HG03354 (cell line): ENCODE results near the gene LRFN2.

ENCODE experiments used
- ATAC-seq: cut with Tn5 transposase; IDR thresholded peaks from one replicate; pipeline ENCODE4 v1.9.1; 2021; ENCODE audit warnings: mild to moderate bottlenecking; ENCODE audit not compliant: unreplicated experiment, poor library complexity, severe bottlenecking

The LRFN2 gene

DNA sequence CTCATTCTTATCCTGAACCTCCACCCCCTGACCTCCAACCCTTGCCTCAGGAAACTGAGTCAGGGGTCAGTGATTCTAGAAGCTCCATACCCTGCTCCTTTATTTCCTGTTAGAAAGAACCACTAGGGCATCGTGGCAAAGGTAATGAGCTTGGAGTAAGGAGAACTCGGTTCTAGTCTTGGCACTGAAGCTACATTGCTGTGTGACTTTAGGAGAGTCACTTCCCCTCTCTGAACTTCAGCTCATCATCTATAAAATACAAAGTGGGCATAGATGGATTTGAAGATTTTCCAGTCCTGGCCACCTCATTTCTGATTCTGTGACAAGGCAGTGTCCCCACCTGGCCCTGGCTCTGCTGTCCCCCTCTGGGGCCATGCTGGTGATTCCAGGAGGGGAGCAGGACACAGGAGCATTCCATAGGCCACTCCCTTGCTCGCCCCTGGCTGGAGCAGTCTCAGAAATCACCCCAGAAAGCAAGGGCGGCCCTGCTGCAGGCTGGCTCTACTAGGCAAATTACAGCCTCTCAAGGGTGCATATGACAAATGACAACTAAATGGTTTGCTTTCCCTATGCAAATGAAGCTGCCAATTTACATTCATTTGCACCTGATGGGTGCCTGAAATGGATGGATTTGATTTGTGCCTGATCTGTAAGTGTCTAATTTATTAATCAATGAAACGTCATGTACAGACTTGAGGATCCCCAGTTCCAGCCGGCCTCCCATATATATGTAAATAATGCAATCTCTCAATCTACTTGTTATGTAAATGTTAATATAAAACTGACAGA, 62.2 kb downstream of the LRFN2 start:
- no peak for ATAC-seq

DNA sequence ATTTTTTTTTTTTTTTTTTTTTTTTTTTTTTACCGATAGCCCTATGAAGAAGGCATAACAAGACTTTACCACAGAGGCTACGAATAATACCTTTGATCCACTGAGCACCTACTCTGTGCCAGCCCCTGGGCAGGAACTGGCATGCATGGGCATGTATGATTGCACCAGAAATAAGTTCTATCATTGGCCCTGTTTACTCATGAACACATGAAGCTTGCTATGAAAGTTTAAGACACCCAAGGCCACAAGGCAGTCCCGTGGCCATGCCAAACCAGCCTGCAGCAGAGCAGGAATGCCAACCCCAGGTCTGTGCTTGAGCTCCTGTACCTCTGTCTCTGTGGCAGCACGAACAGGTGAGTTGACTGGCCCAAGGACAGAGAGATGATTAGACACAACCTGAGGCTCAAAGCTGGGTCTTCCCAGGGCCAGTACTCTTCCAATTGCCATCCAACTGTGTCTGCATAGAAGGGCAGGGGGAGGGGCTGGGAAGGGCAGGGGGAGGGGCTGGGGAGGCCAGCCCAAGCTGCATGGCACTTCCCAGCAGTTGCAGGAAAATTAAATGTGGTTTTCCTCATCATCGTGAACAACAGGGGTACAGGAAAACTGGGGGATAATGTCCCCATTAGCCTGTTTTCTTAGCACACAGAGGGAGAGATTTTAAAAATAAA, 63.5 kb downstream of the LRFN2 start:
- no peak for ATAC-seq

DNA sequence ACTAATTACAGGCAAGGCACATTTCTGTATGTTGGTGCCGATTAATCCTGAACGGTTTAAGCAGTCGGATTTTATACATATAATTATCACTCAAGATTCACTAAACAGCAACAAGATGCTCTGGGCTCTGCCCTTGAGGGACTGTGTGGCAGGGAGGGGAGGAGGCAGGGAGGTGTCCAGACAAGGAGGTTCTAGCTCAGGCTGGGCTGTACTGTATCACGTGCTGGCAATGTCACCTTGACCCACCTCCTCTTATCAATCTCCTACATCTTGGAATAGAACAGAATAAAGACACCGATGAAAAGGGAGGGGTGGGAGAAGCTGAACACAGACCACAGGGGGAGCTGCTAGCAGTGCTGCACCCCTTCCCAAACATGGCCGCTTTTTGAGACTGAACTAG, 65.7 kb downstream of the LRFN2 start:
- ATAC-seq: no peak

DNA sequence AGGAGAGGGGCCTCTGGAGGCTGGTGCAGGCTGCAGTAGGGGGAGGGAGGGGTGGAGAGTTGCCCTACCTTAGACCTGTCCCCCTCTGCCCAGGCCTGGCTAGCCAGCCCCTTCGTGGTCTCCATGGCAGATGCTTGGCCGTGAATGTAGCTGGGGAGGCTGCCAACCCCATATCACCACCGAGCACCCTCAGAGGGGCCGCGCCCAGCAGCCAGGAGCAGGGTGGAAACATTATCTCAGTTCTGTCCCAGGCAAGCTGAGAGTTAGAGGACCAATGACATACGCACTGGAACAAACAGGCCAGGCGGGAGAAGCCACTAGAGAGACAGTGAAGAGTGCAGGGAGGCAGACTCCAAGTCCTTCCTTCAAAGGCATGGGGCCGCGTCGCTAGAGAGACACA, 66.5 kb downstream of the LRFN2 start:
- no peak for ATAC-seq

DNA sequence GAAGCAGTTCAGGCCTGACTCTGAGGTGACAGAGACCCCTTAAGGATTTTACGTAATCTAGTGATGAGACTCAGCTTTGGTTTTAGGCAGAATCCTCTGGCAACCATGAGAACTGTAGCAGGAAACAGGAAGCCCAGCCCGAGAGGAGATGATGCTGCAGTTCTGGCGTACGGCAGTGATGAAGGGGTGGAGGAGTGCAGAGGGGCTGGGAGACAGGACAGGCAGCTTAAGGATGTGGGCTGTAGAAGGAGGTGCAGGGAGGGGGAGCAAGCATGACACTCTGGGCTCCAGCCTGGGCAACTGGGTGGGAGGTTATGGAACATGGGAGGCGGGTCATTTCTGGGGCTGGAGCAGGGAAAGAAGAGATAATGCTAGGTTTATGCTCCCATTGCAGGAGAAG, 67.1 kb downstream of the LRFN2 start:
- ATAC-seq: no peak

DNA sequence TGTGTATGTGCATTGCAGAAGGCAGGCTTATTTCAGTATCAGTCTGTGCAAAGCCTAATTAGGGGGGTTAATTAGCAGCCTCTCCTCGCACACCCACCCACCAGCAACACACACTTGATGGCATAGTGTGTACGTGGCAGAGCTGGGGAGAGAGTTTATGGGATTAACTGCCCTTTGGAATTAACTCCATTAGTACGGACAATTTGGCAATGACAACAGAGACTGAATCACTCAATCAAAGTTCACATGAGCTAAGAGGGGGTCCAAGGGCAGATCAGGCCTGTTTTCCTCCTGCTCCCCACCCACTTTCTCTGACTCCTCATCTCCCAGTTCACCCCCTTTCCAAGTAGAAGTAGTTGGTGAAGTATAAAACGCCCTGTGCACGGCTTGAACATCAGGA, 69.5 kb downstream of the LRFN2 start:
- no peak for ATAC-seq

DNA sequence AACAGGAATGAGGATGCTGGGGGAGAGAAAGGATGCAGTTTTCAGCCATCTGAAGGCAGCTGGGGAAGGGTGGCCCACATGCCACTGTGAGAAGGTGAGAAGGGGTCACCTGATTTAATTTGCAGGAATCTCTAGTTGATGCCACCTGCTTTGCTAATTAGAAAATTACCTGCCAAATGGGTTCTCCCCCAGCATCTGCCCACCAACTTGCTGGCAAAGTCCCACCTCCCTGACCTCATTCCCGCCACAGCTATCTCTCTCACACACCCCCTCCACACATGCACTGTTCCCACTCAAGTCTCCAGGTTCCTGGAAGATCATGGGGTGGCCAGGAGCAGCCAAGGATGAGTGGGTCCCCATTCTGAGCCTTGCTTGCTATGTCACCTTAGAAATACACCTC, 70.7 kb downstream of the LRFN2 start:
- ATAC-seq: no peak

DNA sequence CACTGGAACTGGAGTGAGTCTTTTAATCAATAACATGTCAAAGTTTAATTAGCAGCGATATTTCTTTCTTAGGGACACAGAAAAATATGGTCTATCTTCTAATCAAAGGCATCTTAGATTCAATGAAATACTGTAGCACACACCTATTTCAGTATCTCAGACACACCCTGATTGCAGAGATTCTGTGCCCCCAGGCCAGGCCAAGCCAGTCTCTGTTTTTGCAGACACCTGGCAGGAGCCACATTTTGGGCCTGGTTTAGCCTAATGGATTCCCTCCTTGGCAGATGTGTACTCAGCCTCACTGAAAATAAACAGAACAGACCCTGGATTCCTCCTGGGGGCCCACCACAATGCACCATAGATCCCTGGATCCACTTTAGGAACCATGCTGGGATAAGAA, 74.8 kb downstream of the LRFN2 start:
- ATAC-seq: no peak

DNA sequence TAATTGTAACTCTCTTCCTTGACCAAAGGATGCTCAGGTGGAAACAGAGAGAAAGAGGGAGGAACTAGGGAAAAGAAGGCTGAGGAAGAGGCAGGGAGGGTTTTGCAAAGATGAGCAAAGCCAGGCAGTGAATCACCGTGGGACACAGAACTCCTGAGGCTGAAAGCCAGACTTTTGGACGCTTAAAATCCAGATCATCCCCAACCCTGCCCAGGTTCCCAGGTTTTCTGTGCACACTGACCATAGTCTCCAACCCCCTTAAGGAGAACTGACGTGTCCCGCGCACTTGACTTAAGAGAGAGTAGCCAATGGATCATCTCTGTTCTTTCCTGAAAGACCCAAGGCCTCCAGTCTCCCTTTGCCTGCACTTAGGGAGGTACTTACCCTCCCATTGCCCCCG, 75.3 kb downstream of the LRFN2 start:
- ATAC-seq: no peak

DNA sequence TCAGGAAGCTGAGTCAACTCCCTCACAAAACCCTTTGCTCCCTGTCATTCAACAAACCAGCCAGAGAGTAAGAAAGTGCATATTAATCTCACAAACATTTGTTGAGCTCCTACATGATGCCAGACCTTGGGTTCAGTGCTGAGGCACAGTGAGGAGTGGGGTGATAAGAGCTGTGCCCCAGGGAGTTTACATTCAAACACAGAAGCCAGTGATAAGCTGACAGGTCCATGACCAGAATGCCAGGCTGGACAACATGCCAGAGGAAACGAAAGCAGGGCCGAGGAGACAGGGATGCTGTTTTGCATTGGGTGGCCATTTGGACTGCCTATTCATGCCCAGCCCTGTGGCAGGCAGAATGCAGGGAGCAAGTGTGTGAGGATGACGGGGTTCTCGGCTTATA, 76.7 kb downstream of the LRFN2 start:
- ATAC-seq: no peak

DNA sequence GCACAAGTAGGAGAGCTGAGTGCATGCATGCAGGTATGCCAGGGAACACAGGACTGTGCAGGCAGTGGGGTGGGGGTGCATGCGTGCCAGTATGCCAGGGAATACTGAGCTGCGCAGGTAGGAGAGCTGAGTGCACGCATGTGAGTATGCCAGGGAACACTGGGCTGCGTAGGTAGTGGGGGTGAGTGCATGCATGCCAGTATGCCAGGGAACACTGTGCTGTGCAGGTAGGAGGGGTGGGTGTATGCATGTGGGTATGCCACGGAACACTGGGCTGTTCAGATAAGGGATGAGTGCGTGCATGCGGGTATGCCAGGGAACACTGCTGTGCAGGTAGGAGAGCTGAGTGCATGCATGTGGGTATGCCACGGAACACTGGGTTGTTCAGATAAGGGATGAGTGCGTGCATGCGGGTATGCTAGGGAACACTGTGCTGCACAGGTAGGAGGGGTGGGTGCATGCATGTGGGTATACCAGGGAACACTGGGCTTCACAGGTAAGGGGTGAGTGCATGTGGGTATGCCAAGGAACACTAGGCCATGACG, 77.4 kb downstream of the LRFN2 start:
- ATAC-seq: no peak

DNA sequence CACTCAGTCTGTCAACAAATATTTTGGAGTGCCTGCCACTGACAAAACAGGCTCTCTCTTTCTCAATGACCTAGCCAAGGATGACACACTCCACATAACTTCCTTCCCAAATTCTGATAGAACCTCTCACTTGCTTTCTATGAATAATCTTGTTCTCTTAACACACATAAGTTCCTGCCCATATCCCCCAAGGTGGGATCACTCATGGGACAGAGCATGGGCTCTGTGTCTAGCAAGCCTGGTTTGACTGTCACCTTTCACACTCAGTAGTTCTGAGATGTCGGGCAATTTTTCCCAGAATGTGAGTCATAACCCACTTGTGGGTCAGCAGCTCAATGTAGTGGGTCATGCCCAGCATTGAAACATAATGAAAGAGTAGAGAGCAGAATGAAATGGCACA, 78.1 kb downstream of the LRFN2 start:
- ATAC-seq: no peak

DNA sequence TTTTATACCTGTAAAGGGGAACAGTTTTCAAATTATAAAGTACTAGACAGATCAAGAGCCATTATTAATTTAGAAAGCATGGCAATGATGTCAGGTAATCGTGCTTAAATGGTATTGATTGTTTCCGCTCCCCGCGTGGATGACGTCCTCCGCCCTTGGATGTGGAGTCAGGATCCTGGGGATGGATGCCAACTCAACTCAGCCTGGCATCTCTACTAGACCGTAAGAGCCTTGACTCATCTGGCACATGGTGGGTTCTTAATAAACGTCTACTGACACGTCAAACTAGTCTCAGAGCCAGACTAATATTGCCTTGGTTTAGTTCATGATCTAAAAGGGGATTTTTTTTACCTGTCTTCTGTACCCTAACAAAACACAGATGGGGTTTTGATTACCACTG, 80.2 kb downstream of the LRFN2 start:
- no peak for ATAC-seq

DNA sequence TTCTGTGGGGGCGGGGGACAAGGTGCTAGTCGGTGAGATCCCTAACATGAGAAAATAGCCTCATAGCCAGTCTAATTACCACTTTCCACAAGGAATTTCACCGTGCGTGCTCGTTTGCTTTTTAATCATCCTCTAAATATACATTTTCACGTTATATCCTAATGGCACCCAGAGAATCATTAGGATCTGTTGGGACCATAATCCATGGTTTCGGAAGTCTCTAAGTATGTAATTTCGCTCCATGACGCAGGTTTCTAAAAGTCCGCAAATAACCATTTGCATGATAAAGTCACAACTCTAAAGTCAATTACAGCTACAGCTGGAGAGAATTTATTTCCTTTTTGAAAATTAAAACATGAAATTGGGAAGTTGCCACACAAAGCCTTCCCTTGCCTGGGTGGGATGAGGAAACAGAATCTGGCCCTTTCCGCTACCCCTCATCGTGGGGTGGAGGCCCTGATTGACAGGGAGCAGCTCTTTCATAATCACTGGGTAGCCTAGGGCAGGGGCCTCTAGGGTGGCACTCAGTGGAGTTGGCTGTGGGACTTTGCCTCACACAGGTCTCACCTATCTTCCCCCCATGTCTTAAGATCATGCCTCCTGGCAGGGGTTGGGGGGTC, 81.9 kb downstream of the LRFN2 start:
- no peak for ATAC-seq

DNA sequence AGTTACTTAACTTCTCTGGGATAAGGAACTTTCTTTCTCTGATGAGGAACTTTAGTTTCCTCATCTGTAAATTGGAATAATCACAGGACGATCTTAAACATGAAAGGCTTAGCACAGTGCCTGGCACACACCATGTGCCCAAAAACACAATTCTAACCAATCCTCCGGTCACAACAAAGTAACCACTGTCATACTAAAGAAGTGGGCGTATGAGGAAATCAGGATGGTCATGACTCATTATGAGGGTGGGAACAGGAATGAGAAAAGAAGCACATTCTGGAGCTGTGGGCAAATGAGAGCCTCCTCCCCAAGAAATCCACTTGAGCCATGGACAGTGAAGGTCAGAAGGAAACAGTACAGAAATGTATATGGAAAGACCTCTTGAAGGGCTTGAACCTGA, 82.9 kb downstream of the LRFN2 start:
- no peak for ATAC-seq

DNA sequence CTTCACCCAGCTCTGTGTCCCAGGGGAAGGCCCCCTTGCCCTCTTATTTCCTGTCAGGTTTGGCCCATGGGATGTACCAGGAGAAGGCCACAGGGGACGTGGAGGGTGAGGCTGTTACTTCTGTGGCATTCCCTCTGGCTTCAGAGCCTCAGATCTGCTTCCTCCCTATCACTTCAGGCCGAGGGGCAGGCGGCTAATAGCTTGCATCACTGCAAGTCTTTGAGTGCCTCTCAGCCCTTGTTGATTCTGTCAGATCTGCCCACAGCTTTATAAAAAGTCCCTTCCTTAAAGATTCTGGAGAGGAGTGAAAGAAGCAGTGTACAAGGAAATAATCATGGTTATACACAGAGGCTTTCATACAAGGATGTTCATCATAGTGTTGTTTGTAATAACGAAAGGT, 86.9 kb downstream of the LRFN2 start:
- no peak for ATAC-seq

DNA sequence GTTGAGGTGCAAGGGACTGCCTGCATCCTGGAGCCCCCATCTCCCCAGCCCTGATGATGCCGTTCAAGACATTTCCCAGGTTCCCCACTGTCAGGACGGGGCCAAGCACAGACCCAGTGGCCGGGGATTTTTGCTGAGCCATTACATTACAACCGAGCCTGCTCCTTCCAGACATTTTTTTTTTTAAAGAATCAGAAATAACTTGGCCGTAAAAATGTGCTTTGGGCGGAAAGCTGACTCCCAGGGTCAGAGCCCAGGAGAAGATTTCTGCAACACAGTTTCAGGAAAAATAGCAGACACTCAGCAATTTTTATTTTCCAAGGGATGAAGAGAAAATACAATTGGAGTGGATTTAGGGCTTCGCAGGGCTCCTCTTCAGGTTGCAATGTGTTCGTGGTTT, 87.9 kb downstream of the LRFN2 start:
- ATAC-seq: no peak

DNA sequence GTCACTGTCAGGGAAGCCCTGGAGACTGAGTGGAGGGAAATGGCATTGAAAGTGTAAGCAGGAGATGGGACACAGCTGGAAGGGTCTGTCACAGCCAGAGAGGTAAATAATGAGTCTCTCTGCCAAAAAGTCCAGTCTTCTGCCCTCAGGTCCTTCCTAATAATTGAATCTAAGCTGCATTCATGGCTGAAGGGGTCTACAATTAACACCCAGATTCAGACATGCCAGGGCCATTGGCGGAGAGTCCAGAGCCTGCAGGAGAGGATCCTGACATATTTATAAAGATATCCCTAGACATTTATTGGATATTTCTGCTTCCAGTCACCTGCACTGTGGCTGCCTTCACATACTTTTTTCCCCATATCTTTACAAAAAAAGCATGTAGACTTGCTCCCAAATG, 89.0 kb downstream of the LRFN2 start:
- ATAC-seq: no peak

DNA sequence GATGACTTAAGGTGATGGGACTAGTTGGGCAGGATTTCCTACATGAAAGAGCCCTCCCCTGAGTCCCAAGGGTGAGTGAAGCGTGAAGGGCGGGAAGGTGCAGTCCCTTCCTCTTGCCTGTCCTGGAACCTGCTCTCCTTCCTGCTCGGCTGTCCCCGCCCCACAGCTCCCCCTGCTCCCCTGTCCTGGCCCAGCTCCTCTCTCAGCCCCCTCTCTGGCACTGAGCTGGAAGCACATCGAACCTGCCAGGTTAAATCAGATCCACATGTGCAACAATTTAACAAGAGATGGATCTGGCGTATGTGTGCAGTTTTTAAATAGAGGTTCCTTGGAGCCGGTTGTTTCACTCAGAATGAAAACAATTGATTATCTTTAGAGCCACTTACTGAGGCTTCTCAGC, 95.0 kb downstream of the LRFN2 start:
- ATAC-seq: no peak

DNA sequence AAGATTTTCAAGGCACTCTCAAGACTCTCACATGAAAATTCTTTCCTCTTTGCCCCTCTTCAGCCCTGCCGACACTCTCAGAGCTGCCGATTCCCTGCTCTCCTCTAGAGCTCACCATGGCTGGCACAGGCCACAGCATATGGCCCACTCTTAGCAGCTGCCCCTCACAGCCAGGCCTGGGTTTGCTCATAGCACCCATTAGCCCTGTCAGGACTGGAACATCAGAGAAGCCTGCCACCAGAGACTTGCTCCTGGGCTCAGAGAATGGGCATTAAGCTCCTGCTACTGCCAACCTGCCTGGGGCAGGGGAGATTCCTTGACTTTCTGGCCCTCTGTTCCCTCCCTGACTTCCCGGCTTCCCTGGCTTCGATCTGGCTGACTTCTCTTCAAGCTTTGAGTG, 96.7 kb downstream of the LRFN2 start:
- ATAC-seq: no peak

DNA sequence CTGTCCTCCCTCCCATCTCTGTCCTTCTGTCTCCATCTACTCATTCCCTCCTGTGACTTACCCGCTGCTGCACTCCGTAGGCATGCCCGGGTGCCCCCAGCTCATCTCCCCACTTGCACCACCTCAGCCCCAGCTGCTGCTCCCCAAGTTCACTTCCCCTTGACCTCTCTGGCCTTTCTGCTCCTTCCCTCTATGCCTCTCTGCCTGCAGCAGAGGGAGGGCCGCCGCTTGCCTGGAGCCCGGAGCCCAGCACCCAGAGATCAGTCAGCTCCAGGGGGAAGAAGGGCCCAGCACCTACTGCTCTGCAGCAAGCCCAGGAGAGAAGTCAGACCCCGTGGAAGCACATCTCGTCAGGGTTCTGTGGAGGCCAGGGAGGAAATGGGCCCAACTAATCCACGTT, 97.4 kb downstream of the LRFN2 start:
- ATAC-seq: no peak
